DND-41 (cell line): ENCODE results near the gene PPP1R15B.

Experiments used
- CTCF ChIP-seq: IDR thresholded peaks from 2 replicates; pipeline ENCODE4 v1.5.1; 2012; ENCODE audit warnings: borderline replicate concordance, low read length, moderate library complexity, mild to moderate bottlenecking; ENCODE audit not compliant: poor library complexity, severe bottlenecking; ENCODE audit errors: extremely low read depth
- EZH2 ChIP-seq: IDR thresholded peaks from 3 replicates; pipeline ENCODE4 v1.6.1; 2012; ENCODE audit warnings: borderline replicate concordance, low read depth, mild to moderate bottlenecking, moderate library complexity, low read length, inconsistent platforms; ENCODE audit not compliant: severe bottlenecking

- TF ChIP-seq EZH2 (no peak), CTCF (no peak)
These were observed 53.8 kb downstream of the PPP1R15B start for GRCh38 chr1:204357551-204358490.
